Activated CD8-positive, alpha-beta memory T cell treated with anti-CD3 and anti-CD28 coated beads, Interleukin-2, amount 50 U/mL, for 24 hours (primary cell): ENCODE measurements around the gene AHCYL2.

Experiments used
- DNase-seq: peaks from one replicate; pipeline ENCODE4 v3.0.0-alpha.2; 2020; ENCODE audit errors: extremely low read depth

Gene AHCYL2

GRCh38 chr7:129224251-129225205 lies at the start of gene AHCYL2:
Gene AHCYL2 (plus strand): TSS chr7:129225030.
- DNase-seq: peak; percentile 91

DNA sequence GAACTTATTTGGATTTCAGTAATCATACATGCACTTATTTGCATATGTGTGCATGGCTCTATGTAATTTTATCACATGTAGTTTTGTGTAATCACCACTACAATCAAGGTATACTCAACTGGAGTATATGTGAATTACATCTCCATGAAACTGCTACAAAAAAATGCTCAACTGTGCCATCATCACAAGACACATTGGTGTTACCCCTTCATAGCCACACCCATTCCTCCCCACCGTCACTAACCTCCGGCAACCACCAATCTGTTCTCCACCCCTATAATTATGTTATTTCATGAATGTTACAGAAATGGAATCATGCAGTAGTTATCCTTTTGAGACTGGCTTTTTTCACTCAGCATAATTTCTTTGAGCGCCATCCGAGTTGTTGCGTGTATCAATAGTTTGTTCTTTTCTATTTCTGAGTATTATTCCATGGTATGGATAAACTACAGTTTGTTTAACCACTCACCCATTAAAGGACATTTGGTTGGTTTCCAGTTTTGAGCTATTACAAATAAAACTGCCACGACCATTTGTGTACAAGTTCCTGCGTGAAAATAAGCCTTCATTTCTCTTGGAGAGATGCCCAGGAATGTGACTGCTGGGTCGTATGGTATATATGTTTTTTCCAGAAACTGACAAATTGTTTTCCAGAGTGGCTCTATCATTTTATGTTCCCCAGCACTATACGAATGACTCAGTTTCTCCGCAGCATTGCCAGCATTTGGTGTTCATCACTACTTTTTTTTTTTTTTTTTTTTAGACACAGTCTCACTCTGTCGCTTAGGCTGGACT lies 47.7 kb upstream of the AHCYL2 start:
- no peak for DNase-seq

DNA sequence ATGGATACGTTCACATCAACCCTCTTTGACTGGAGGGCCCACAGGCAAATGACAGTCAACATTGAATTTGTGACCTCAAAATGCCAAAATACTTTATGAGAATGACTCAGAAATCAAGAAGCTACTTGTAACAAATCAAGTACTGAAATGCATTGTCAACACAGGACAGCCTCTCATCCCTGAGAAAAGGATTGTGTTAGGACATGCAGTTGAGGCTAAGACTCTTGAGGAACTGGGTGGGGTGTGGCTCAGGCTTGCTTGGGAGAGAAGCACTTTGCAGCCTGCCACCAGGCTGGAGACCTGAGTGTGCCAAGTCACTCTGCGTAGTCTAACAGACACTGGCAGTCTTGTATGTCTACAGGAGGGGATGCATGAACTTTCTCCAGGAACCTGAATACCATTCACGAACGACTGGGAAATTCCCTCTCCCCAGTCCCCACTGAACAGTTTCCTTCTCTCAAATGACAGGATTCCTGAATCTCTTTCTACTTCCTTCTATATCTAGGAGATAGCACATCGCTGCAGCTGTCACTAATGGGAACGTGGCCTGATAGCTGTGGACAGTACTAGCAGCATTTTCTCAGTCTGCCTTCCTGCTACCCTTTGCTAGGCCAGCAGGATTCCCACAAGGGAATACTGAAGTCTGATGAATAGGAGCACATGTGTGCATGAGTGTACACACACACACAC lies 39.7 kb upstream of the AHCYL2 start:
- DNase-seq: no peak

- no peak for DNase-seq
Measured at GRCh38 chr7:129186749-129187260, 38.0 kb upstream of the AHCYL2 start.

DNA sequence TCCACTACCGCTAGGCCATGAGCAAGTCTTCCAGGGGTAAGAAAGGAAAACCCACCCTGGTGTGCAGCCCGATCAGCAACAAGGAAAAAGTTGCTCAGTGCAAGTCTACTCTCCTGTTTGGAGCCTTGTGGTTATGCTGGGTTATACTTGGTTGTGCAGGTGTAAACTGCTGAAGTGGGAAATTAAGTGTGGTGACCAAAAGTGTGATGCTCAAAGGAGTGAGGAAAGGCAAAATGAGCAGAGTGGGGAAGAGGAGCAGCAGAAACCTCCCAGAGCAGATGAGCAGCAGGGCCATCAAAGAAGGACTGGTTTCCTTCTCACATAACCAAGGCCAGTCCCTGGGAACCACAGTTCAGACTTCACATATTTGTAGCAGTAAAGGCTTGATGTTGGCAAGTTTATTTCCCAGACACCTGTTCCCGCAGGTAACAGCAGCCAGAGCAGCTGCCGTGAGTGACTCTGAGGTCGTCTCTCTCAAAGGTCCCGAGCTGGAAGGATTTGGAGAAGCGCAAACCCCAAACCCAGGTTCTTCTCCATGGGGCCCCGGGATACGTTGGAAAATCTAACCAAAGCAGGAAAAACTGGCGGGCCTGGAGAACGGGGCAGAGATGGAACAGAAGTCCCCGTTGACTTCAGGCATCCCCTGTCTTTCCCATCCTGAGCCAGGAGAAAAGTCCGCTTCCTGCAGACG lies 37.0 kb upstream of the AHCYL2 start:
- DNase-seq: no peak

- DNase-seq: no peak
Measured at GRCh38 chr7:129188372-129188891, 36.4 kb upstream of the AHCYL2 start, which contains the start of gene SMO. Gene SMO (plus strand): TSS chr7:129188633. CDS start chr7:129189152, 519 bp downstream.

DNA sequence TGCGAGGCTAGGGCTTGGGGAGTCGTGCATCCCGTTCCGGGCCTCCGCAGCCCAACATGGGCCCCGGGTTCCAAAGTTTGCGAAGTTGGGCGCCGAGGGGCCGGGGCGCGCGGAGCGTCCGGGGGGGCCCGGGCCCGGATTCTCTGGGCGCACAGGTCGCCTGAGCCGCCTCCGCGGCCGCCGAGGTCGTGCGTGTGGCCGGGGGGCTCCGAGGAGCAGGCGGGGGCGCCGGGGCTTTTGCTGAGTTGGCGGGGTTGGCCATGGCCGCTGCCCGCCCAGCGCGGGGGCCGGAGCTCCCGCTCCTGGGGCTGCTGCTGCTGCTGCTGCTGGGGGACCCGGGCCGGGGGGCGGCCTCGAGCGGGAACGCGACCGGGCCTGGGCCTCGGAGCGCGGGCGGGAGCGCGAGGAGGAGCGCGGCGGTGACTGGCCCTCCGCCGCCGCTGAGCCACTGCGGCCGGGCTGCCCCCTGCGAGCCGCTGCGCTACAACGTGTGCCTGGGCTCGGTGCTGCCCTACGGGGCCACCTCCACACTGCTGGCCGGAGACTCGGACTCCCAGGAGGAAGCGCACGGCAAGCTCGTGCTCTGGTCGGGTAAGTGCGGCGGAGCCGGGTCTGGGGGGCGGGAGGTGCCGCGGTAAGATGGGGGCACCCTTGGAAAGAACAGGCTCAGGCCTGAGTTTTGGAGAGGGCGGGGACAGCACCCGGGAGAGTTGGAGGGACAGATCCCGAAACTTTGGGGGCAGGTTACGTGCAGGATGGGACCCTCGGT lies 35.8 kb upstream of the AHCYL2 start:
- DNase-seq: no peak

- no peak for DNase-seq
Measured at GRCh38 chr7:129189661-129190310, 35.0 kb upstream of the AHCYL2 start.

DNA sequence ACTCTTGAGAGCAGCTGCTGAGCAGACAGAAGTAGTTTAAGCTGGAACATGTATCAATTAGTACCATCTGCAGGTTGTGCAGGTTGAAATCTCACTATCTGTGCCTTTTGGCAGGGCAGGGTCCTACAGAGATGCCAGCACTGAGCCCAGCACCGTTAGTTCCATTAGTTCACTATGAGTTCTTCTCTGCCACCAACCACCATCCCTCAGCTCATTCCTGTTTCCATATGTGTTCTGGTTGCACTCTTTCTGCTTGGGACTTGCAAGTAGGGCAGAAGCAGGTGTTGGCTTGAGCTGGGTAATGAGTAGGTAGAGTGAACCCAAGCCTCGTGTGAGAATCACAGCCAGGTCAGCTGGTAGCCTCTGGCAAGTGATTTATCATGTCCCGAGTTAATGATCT lies 33.6 kb upstream of the AHCYL2 start:
- DNase-seq: no peak

- no peak for DNase-seq
Measured at GRCh38 chr7:129193892-129194291, 30.9 kb upstream of the AHCYL2 start.

DNA sequence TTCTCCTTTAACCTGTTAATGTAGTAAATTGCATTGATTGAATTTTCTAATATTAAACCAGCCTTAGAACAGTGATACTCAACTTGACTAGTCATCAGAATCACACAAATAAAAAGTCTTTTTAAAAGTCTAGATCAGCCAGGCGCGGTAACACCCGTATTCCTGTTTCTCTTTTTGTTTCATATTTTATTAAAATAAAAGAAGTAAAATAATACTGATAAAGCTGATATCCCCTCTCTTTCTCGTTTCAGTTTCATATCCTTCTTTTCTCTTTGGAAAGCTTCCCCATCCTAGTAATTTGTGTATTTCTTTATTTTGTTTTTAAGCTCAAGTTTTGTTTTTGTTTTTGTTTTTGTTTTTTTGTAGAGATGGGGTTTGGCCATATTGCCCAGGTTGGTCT lies 27.1 kb upstream of the AHCYL2 start:
- no peak for DNase-seq

- no peak for DNase-seq
Measured at GRCh38 chr7:129199406-129199805, 25.4 kb upstream of the AHCYL2 start.

- DNase-seq: no peak
Measured at GRCh38 chr7:129202058-129202777, 22.6 kb upstream of the AHCYL2 start.

GRCh38 chr7:129203050-129203741 lies 21.6 kb upstream of the AHCYL2 start:
- DNase-seq: no peak

DNA sequence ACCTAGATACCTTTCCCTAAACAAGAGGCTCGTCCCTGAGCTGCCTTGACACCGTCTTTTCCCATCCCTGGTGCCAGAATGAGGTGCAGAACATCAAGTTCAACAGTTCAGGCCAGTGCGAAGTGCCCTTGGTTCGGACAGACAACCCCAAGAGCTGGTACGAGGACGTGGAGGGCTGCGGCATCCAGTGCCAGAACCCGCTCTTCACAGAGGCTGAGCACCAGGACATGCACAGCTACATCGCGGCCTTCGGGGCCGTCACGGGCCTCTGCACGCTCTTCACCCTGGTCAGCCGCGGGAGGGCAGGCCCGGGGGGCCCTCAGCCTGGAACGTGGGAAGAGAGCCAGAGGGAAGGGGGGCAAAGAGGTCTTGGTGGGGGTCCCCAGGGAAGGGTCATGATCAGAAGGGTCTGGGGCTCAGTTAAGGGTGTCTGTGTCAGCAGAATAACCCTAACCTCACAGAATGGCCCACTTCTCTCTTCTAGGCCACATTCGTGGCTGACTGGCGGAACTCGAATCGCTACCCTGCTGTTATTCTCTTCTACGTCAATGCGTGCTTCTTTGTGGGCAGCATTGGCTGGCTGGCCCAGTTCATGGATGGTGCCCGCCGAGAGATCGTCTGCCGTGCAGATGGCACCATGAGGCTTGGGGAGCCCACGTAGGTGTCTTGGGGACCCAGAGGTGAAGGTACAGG lies 19.6 kb upstream of the AHCYL2 start:
- no peak for DNase-seq

DNA sequence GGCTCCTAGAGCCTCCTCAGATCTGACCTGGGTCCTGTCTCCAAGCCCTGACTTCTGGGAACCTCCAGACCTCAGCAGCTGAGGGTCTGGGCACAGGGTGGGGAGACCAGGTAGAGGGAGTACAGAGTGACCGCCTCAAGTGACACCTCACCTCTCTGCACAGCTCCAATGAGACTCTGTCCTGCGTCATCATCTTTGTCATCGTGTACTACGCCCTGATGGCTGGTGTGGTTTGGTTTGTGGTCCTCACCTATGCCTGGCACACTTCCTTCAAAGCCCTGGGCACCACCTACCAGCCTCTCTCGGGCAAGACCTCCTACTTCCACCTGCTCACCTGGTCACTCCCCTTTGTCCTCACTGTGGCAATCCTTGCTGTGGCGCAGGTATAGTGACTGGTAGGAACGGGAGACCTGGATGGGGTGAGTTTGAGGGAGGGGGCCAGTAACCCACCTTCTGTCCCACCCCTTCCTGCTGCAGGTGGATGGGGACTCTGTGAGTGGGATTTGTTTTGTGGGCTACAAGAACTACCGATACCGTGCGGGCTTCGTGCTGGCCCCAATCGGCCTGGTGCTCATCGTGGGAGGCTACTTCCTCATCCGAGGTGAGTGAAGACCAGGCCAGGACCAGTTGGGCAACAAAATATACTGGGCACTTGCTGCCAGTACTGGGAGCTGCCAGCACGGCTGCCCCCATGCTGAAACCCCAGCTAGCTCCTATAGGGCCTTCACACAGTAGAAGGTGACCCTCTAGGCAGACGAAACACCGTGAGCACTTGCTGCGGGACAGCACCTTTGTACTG lies 18.6 kb upstream of the AHCYL2 start:
- DNase-seq: no peak

DNA sequence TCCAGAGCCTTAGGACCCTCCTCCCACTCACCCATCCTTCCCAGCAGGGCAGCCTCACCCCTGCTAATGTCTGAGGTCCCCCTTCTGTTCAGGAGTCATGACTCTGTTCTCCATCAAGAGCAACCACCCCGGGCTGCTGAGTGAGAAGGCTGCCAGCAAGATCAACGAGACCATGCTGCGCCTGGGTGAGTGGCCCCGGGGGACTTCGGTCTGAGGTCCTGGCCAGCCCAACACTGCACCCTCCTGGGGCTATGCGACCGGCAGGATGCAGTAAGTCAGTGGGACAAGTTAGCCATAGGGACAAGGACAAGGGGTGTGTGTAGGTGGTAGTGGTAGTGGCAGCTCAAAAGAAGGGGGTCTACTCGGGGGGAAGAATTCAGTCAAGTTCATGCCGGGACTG lies 16.2 kb upstream of the AHCYL2 start:
- no peak for DNase-seq
